ENCODE measurements around the gene TBPL1. TPM values are rescaled to one million over a fixed set of nuclear protein-coding genes. Genes with fewer than 3 reads are reported as not detected.

TBPL1 gene
- total RNA-seq, 1 experiment from 2014 or later, result 40.9 TPM

GRCh38 chr6:133947302-133947900 is 5.6 kb upstream of the TBPL1 start:
- H3K4me3 Mint-ChIP-seq (ENCODE audit: unreplicated experiment), result no peak overlapping the region
- no peak overlapping the region for H3K27ac Mint-ChIP-seq (ENCODE audit: low read depth, unreplicated experiment)
- DNase-seq (ENCODE audit: unreplicated experiment), result no peak
- H3K9me3 Mint-ChIP-seq (ENCODE audit: unreplicated experiment), result no peaks in the 10 kb centered on the region
- ChIA-PET CTCF (interaction anchor here (3.3 to 3.7 kb wide), 3 partner anchors 23 to 150 kb away, joined by 19 to 23 read pairs (median 23); no protein-coding TSS in a partner anchor), POLR2A (no interaction called here)
- H3K4me1 Mint-ChIP-seq (ENCODE audit: insufficient read depth, unreplicated experiment), result peaks cover 8% of the 10 kb centered on the region
- H3K36me3 Mint-ChIP-seq (ENCODE audit: insufficient read depth, unreplicated experiment), result no peaks in the 10 kb centered on the region
- no peaks in the 10 kb centered on the region for H3K27me3 Mint-ChIP-seq (ENCODE audit: insufficient read depth, unreplicated experiment)
- no peak for TF ChIP-seq CTCF (IDR thresholded peaks at IDR 0.05; ENCODE audit: unreplicated experiment)
- no TSS peak for BruUV-seq (replicated peaks)
- intact Hi-C loops (cut with micrococcal nuclease), result no loop called here

- H3K4me1 Mint-ChIP-seq (ENCODE audit: insufficient read depth, unreplicated experiment), result peaks cover 8% of the 10 kb centered on the region
- ChIA-PET POLR2A (no interaction called here), CTCF (interaction anchor here (0.6 to 3.9 kb wide), 6 partner anchors 26 to 1206 kb away, joined by 3 to 29 read pairs (median 3); no protein-coding TSS in a partner anchor)
- no peak overlapping the region for H3K27ac Mint-ChIP-seq (ENCODE audit: low read depth, unreplicated experiment)
- DNase-seq (ENCODE audit: unreplicated experiment), result no peak
- no peaks in the 10 kb centered on the region for H3K9me3 Mint-ChIP-seq (ENCODE audit: unreplicated experiment)
- intact Hi-C loops (cut with micrococcal nuclease), result no loop called here
- H3K4me3 Mint-ChIP-seq (ENCODE audit: unreplicated experiment), result no peak overlapping the region
- no peaks in the 10 kb centered on the region for H3K27me3 Mint-ChIP-seq (ENCODE audit: insufficient read depth, unreplicated experiment)
- TF ChIP-seq CTCF (IDR thresholded peaks at IDR 0.05; ENCODE audit: unreplicated experiment), result no peak
- no peaks in the 10 kb centered on the region for H3K36me3 Mint-ChIP-seq (ENCODE audit: insufficient read depth, unreplicated experiment)
- no TSS peak for BruUV-seq (replicated peaks)
Observed at GRCh38 chr6:133948472-133948871, 4.6 kb upstream of the TBPL1 start.

GRCh38 chr6:133951227-133951626 is 1.8 kb upstream of the TBPL1 start:
- Mint-ChIP-seq H3K36me3 (ENCODE audit: insufficient read depth, unreplicated experiment) (peaks cover 6% of the 10 kb centered on the region), H3K27me3 (ENCODE audit: insufficient read depth, unreplicated experiment) (no peaks in the 10 kb centered on the region), H3K4me1 (ENCODE audit: insufficient read depth, unreplicated experiment) (peaks cover 29% of the 10 kb centered on the region), H3K9me3 (ENCODE audit: unreplicated experiment) (no peaks in the 10 kb centered on the region), H3K27ac (ENCODE audit: low read depth, unreplicated experiment) (peak overlapping the region; percentile 88), H3K4me3 (ENCODE audit: unreplicated experiment) (peak overlapping the region; percentile 94)
- ChIA-PET CTCF (interaction anchor here (0.8 to 3.9 kb wide), 3 partner anchors 22 to 31 kb away, joined by 3 to 29 read pairs (median 3); no protein-coding TSS in a partner anchor), POLR2A (interaction anchor here (0.8 to 3.7 kb wide), 6 partner anchors 11 to 1650 kb away, joined by 3 to 54 read pairs (median 4); no protein-coding TSS in a partner anchor)
- TF ChIP-seq CTCF (IDR thresholded peaks at IDR 0.05; ENCODE audit: unreplicated experiment), result no peak
- BruUV-seq (replicated peaks), result no TSS peak
- intact Hi-C loops (cut with micrococcal nuclease), result no loop called here
- DNase-seq (ENCODE audit: unreplicated experiment), result no peak

- H3K4me3 Mint-ChIP-seq (ENCODE audit: unreplicated experiment), result peak overlapping the region; percentile 94
- BruUV-seq (replicated peaks), result TSS peak; percentile 74
Observed at GRCh38 chr6:133951881-133952814, 876 bp upstream of the TBPL1 start.

More at GRCh38 chr6:133951881-133952814, 876 bp upstream of the TBPL1 start:
- Mint-ChIP-seq H3K4me1 (ENCODE audit: insufficient read depth, unreplicated experiment) (peaks cover 36% of the 10 kb centered on the region), H3K27ac (ENCODE audit: low read depth, unreplicated experiment) (peak overlapping the region; percentile 88), H3K27me3 (ENCODE audit: insufficient read depth, unreplicated experiment) (no peaks in the 10 kb centered on the region), H3K36me3 (ENCODE audit: insufficient read depth, unreplicated experiment) (peaks cover 6% of the 10 kb centered on the region), H3K9me3 (ENCODE audit: unreplicated experiment) (no peaks in the 10 kb centered on the region)
- CTCF ChIA-PET, result interaction anchor here (0.7 to 3.9 kb wide), 9 partner anchors 10 to 875 kb away, joined by 3 to 29 read pairs (median 3); no protein-coding TSS in a partner anchor
- peak; percentile 68 for DNase-seq (ENCODE audit: unreplicated experiment)
- POLR2A ChIA-PET, result interaction anchor here (0.7 to 3.7 kb wide), 25 partner anchors 8 to 1650 kb away, joined by 3 to 54 read pairs (median 4); partner anchors contain the start of gene RPS12
- intact Hi-C loops (cut with micrococcal nuclease), result loop anchor here (2.0 kb wide), 1 partner anchor 27 kb away; no protein-coding TSS in a partner anchor
- peak; percentile 33 for TF ChIP-seq CTCF (IDR thresholded peaks at IDR 0.05; ENCODE audit: unreplicated experiment)

Measured in MCF 10A (cell line).